Heart left ventricle (tissue), 13 donors: Measurements from ENCODE around the gene ATPAF1.

Source experiments
- CTCF ChIP-seq, 12 donors: fragments of 200-600 bp; sonication (generic) in 4 of 12; IDR thresholded peaks; one replicate each; pipeline versions ENCODE4 v1.5.0 to v1.8.0; 2018 to 2022; ENCODE audit warnings: antibody characterized with exemption in 12 of 12, mild to moderate bottlenecking in 5 of 12
- POLR2A ChIP-seq, 2 donors: fragments of 450-650 bp; IDR thresholded peaks; one replicate each; pipeline ENCODE4 v1.6.1; 2017; ENCODE audit warnings: antibody characterized with exemption in 2 of 2, mild to moderate bottlenecking in 2 of 2, moderate library complexity in 2 of 2
- donor health status: ischemic (EF 13 %, LVEDD 7.1; RV severe dilation, severe dysfunction).
- donor health status: DM: no; HTN: yes; CAD: no.
- donor health status: DM: no; HTN: no; CAD: no.
- donor health status: ischemic (EF 25% LVEDD 6.9; RV normal size, moderate dysfunction).
- donor health status: ischemic (EF 25% LVEDD 5.7; RV mildly dilated, moderate dysfunction).
- donor health status: ischemic (EF 35%, LVEDD 5.7; RV mildly dilated, moderate dysfunction).
- donor health status: nonischemic (EF 11% LVEDD 7.7; RV severe dilation, severe dysfunction).
- donor health status: DM: yes; HTN: yes; CAD: no.
- donor health status: PGD.
- donor health status: ischemic (EF 29% LVEDD 5.4; RV normal size, mild dysfunction).
- donor health status: nonischemic (EF 23%, LVEDD 6.1; RV moderate dilation, normal function).

GRCh38 chr1:46605232-46605631 lies 62.9 kb downstream of the ATPAF1 start:
- TF ChIP-seq CTCF (IDR thresholded peaks at IDR 0.05), result no peak
- no peak for TF ChIP-seq POLR2A (IDR thresholded peaks at IDR 0.05)
